Spleen (tissue), 13 donors: Measurements from ENCODE around the gene RPL31. TPM values are rescaled to one million over a fixed set of nuclear protein-coding genes. Genes with fewer than 3 reads are reported as not detected.

Source experiments
- DNase-seq: peaks from one replicate; pipeline ENCODE4 v3.0.0-alpha.2; 2020
- H3K27ac ChIP-seq, 8 donors: fragments of 200-600 bp; sonication (generic) in 7 of 8; 1 replicate in 4 of 8; 2 replicates in 4 of 8; pipeline versions ENCODE4 v1.5.0 to v1.8.0; 2016 to 2021; ENCODE audit warnings: inconsistent platforms in 4 of 8, mild to moderate bottlenecking in 4 of 8, moderate library complexity in 1 of 8
- H3K27me3 ChIP-seq, 7 donors: fragments of 200-600 bp; sonication (generic) in 6 of 7; replicated peaks in 1 of 7; 1 replicate in 4 of 7; 2 replicates in 3 of 7; pipeline versions ENCODE4 v1.5.0 to v1.8.0; 2016 to 2021; ENCODE audit warnings: inconsistent platforms in 3 of 7, mild to moderate bottlenecking in 1 of 7
- H3K36me3 ChIP-seq, 6 donors: fragments of 200-600 bp; sonication (generic) in 5 of 6; 1 replicate in 4 of 6; 2 replicates in 2 of 6; pipeline versions ENCODE4 v1.5.0 to v1.8.0; 2016 to 2021; ENCODE audit warnings: inconsistent platforms in 2 of 6
- H3K4me1 ChIP-seq, 6 donors: fragments of 200-600 bp; sonication (generic) in 5 of 6; 1 replicate in 3 of 6; 2 replicates in 3 of 6; pipeline versions ENCODE4 v1.5.0 to v1.8.0; 2016 to 2021; ENCODE audit warnings: inconsistent platforms in 3 of 6
- H3K4me3 ChIP-seq, 8 donors: fragments of 200-600 bp; sonication (generic) in 7 of 8; 1 replicate in 4 of 8; 2 replicates in 4 of 8; pipeline versions ENCODE4 v1.5.0 to v1.8.0; 2016 to 2021; ENCODE audit warnings: inconsistent platforms in 4 of 8, mild to moderate bottlenecking in 4 of 8, moderate library complexity in 2 of 8
- H3K9me3 ChIP-seq, 8 donors: fragments of 200-600 bp; sonication (generic) in 7 of 8; 1 replicate in 4 of 8; 2 replicates in 4 of 8; pipeline versions ENCODE4 v1.5.0 to v1.8.0; 2016 to 2021; ENCODE audit warnings: inconsistent platforms in 4 of 8
- CTCF ChIP-seq, 11 experiments: fragments of 200-600 bp in 7 of 11; fragments of 450-650 bp in 4 of 11; sonication (generic) in 4 of 11; IDR thresholded peaks in 8 of 11; conservative IDR thresholded peaks in 3 of 11; 1 replicate in 7 of 11; 2 replicates in 4 of 11; pipeline versions ENCODE4 v1.4.0 to v1.8.0; 2016 to 2021; ENCODE audit warnings: antibody characterized with exemption in 11 of 11, inconsistent platforms in 4 of 11, mild to moderate bottlenecking in 1 of 11
- POLR2A ChIP-seq, 3 donors: fragments of 450-650 bp; IDR thresholded peaks; one replicate each; pipeline ENCODE4 v1.5.1; 2017; ENCODE audit warnings: antibody characterized with exemption in 3 of 3, mild to moderate bottlenecking in 1 of 3
- POLR2AphosphoS5 ChIP-seq, 3 donors: sonication (generic); formaldehyde crosslinking; IDR thresholded peaks; one replicate each; pipeline ENCODE4 v1.5.1; 2017; ENCODE audit warnings: antibody characterized with exemption in 3 of 3
- WGBS, 5 donors: extraction: QIAGEN DNeasy Blood & Tissue Kit in 3 of 5; methylation state at CpG; one replicate each; pipeline versions ENCODE4 v1.1.5 to v1.1.7; 2013 to 2018; 5-methylcytosine and 5-hydroxymethylcytosine counted together
- intact Hi-C: fragments of 100-400 bp; cut with DNase I; formaldehyde crosslinking; loops from one replicate; pipeline ENCODE4 v1.15.0; 2023; ENCODE audit warnings: low total_unique reads
- long read RNA-seq, 2 donors: transcript quantifications; one replicate each; lab custom pipeline, GENCODE V29; 2026
- polyA plus RNA-seq, 3 donors: library from polyadenylated mRNA; stranded (reverse); fragments of 200-250 nt; gene quantifications; one replicate each; pipeline ENCODE4 v1.2.1, GENCODE V29; 2013
- total RNA-seq, 7 donors: library from RNA; depleted of rRNA in 3 of 7; stranded (reverse); fragments of >200 nt in 3 of 7; fragmentation: NEBNext Ultra II Directional in 4 of 7; extraction: Animal tissue kit (Norgen Biotek cat#: 25700) in 4 of 7; gene quantifications; one replicate each; pipeline versions ENCODE4 v1.1.0 to v1.2.1, GENCODE V29; 2016 to 2021
- donor health status: healthy with polysubstance abuse.
- donor health status: DM: no; HTN: no; CAD: no; lungs with moderate emphysema.
- donor health status: DM: no; HTN: no; CAD: no.
- donor health status: Bipolar disorder and iron deficiency.
- donor health status: healthy.
- donor health status: DM: no; HTN: no; CAD: no.
- donor health status: DM: yes; HTN: yes; CAD: no.

RPL31 gene
- total RNA-seq (1,000 to 10,000 TPM in 5 of 7 donors, 100 to 1,000 TPM in 2; 876 to 1,551 (median 1,095) TPM), polyA plus RNA-seq (over 10,000 TPM in 2 of 3 donors, 1,000 to 10,000 TPM in 1; 8,439 to 10,502 (median 10,023) TPM)
- long read RNA-seq, donor 1, transcript RPL31-201 (5 exons, 1,865 nt) = major isoform, 1,133 of 1,837 reads
- long read RNA-seq, donor 1, transcript RPL31-202 (3 exons, 641 nt) = minor isoform, 21 of 1,837 reads
- long read RNA-seq, donor 1, transcript RPL31-208 (4 exons, 825 nt) = minor isoform, 483 of 1,837 reads
- long read RNA-seq, donor 1, transcript RPL31-205 (4 exons, 716 nt) = minor isoform, 45 of 1,837 reads
- long read RNA-seq, donor 1, partial matches to known transcripts = 75 of 1,837 reads
- long read RNA-seq, donor 1, other reads (novel, unspliced or antisense) = 50 of 1,837 reads
- long read RNA-seq, donor 2, transcript RPL31-201 (5 exons, 1,865 nt) = major isoform, 1,041 of 1,646 reads
- long read RNA-seq, donor 2, transcript RPL31-208 (4 exons, 825 nt) = minor isoform, 377 of 1,646 reads
- long read RNA-seq, donor 2, transcript RPL31-205 (4 exons, 716 nt) = minor isoform, 41 of 1,646 reads
- long read RNA-seq, donor 2, transcript RPL31-202 (3 exons, 641 nt) = minor isoform, 10 of 1,646 reads
- long read RNA-seq, donor 2, partial matches to known transcripts = 82 of 1,646 reads
- long read RNA-seq, donor 2, other reads (novel, unspliced or antisense) = 78 of 1,646 reads

GRCh38 chr2:101001691-101002561 is at the start of gene RPL31:
Gene RPL31, plus strand, starts transcription at chr2:101002289. Its CDS starts 413 bp downstream, at chr2:101002702.
- peak within 1 kb of the TSS; percentile 51 to 91 (median 84) for H3K4me3 ChIP-seq
- 8 to 17% (median 9%) methylated on average over 35 to 59 of the region's 59 CpGs for WGBS, 5 donors

GRCh38 chr2:100952512-100952911 is 49.6 kb upstream of the RPL31 start:
- Histone ChIP-seq H3K4me1 (peaks cover 0 to 2% (median 0%) of the 10 kb centered on the region in 6 donors), H3K27me3 (no peaks in the 10 kb centered on the region), H3K4me3 (no peak overlapping the region), H3K27ac (no peak overlapping the region), H3K36me3 (peaks cover 0 to 10% (median 0%) of the 10 kb centered on the region in 6 donors), H3K9me3 (no peaks in the 10 kb centered on the region)
- 80 to 93% (median 90%) methylated on average over 2 of the region's 2 CpGs for whole genome bisulfite sequencing, 5 donors
- no peak for DNase-seq
- no peak for TF ChIP-seq CTCF (IDR thresholded peaks at IDR 0.05 in 8 of 11, conservative IDR thresholded peaks at IDR 0.05 in 3 of 11)
- no peak for TF ChIP-seq POLR2AphosphoS5 (IDR thresholded peaks at IDR 0.05)
- no peak for TF ChIP-seq POLR2A (IDR thresholded peaks at IDR 0.05)
- intact Hi-C loops = no loop called here

More at GRCh38 chr2:101001691-101002561, at the start of gene RPL31:
- Histone ChIP-seq H3K4me1 (peaks cover 12 to 52% (median 42%) of the 10 kb centered on the region in 6 donors), H3K9me3 (no peaks in the 10 kb centered on the region), H3K27ac (peak within 1 kb of the TSS; percentile 79 to 91 (median 88)), H3K27me3 (no peaks in the 10 kb centered on the region), H3K36me3 (peaks cover 0 to 39% (median 34%) of the 10 kb centered on the region in 6 donors)
- DNase-seq = peak; percentile 99
- TF ChIP-seq POLR2A (IDR thresholded peaks at IDR 0.05) (peak; percentile 8 to 50 (median 49)), POLR2AphosphoS5 (IDR thresholded peaks at IDR 0.05) (peak; percentile 92 to 98 (median 95)), CTCF (IDR thresholded peaks at IDR 0.05 in 8 of 11, conservative IDR thresholded peaks at IDR 0.05 in 3 of 11) (no peak)
- intact Hi-C loops = no loop called here

- no peaks in the 10 kb centered on the region for H3K27me3 ChIP-seq
- TF ChIP-seq POLR2A (IDR thresholded peaks at IDR 0.05) (no peak), CTCF (IDR thresholded peaks at IDR 0.05 in 8 of 11, conservative IDR thresholded peaks at IDR 0.05 in 3 of 11) (no peak), POLR2AphosphoS5 (IDR thresholded peaks at IDR 0.05) (no peak)
- H3K36me3 ChIP-seq = peaks cover 0 to 10% (median 0%) of the 10 kb centered on the region in 6 donors
- H3K27ac ChIP-seq = no peak overlapping the region
- no peak overlapping the region for H3K4me3 ChIP-seq
- no peaks in the 10 kb centered on the region for H3K9me3 ChIP-seq
- 78 to 86% (median 81%) methylated on average over 11 of the region's 11 CpGs for WGBS, 5 donors
- intact Hi-C loops = no loop called here
- DNase-seq = peak; percentile 62
- H3K4me1 ChIP-seq = peaks cover 0 to 4% (median 0%) of the 10 kb centered on the region in 6 donors
Observed at GRCh38 chr2:100953406-100954043, 48.6 kb upstream of the RPL31 start.
